Measurements from ENCODE around the gene ZBTB22.
"Not testable (repeated sequence)": the region's sequence is repeated elsewhere in the genome, so short reads cannot be mapped to it uniquely, and the experiment has no call there.

DNA sequence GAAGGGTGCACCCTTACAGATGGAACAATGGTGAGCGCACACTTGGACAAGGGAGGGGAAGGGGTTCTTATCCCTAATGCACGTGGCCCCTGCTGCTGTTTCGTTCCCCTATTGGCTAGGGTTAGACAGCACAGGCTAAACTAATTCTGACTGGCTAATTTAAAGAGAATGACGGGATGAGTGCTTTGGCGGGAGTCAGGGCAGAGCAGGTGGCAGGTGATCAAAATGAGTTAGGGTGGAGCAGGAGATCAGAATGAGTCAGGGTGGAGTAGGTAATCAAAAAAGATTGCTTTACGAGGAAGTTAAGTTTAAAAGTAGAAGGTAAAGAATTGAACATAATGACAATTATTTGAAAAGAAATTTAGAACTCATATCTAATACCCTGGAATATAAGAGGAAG lies 38.3 kb upstream of the ZBTB22 start:
- TF ChIP-seq, protein P1, sequence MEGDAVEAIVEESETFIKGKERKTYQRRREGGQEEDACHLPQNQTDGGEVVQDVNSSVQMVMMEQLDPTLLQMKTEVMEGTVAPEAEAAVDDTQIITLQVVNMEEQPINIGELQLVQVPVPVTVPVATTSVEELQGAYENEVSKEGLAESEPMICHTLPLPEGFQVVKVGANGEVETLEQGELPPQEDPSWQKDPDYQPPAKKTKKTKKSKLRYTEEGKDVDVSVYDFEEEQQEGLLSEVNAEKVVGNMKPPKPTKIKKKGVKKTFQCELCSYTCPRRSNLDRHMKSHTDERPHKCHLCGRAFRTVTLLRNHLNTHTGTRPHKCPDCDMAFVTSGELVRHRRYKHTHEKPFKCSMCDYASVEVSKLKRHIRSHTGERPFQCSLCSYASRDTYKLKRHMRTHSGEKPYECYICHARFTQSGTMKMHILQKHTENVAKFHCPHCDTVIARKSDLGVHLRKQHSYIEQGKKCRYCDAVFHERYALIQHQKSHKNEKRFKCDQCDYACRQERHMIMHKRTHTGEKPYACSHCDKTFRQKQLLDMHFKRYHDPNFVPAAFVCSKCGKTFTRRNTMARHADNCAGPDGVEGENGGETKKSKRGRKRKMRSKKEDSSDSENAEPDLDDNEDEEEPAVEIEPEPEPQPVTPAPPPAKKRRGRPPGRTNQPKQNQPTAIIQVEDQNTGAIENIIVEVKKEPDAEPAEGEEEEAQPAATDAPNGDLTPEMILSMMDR (IDR thresholded peaks at IDR 0.05), result not testable (repeated sequence)
- not testable (repeated sequence) for TF ChIP-seq POLR2A (IDR thresholded peaks at IDR 0.05)
